ENCODE measurements around the gene CEP128.

DNA sequence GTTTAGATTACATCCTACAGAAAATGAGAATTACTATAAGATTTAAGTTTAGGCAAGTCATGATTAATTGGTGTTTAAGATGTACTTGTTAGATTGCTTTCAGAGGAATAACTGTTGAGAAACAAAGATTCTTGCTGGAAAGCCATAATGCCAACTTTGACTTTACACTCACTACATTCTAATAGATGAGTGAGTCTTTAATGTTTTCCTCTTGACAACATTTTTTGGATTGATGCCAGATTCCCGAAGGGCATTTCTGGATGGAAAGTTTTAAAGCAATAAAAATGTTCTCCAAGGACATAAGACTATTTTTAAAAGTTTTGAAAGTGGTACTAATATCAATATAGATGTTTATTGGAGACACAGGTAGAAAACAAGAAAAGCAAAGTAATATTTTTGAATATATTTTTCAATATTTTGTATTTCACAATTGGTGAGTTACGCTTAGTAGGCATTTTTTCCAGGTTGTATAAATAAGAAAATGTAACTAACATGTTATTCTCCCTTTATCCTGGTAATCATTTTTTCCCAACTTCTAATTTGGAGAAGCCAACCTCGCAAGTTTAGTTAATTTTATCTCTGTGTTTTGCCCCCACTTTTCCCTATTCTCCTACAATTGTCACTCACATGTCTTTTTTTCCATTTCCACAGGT, 307.3 kb downstream of the CEP128 start:
- TF ChIP-seq, protein P1, sequence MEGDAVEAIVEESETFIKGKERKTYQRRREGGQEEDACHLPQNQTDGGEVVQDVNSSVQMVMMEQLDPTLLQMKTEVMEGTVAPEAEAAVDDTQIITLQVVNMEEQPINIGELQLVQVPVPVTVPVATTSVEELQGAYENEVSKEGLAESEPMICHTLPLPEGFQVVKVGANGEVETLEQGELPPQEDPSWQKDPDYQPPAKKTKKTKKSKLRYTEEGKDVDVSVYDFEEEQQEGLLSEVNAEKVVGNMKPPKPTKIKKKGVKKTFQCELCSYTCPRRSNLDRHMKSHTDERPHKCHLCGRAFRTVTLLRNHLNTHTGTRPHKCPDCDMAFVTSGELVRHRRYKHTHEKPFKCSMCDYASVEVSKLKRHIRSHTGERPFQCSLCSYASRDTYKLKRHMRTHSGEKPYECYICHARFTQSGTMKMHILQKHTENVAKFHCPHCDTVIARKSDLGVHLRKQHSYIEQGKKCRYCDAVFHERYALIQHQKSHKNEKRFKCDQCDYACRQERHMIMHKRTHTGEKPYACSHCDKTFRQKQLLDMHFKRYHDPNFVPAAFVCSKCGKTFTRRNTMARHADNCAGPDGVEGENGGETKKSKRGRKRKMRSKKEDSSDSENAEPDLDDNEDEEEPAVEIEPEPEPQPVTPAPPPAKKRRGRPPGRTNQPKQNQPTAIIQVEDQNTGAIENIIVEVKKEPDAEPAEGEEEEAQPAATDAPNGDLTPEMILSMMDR (IDR thresholded peaks at IDR 0.05; ENCODE audit: low read depth, low read length, poor library complexity, severe bottlenecking) = no peak
- no peak for TF ChIP-seq EZH2phosphoT487 (IDR thresholded peaks at IDR 0.05; ENCODE audit: borderline replicate concordance, low read length)
